ENCODE results near the gene IGSF6. TPM values are rescaled to one million over a fixed set of nuclear protein-coding genes. Genes with fewer than 3 reads are reported as not detected.

IGSF6 gene
- total and polyA plus RNA-seq, 2 donors from 2014 or later = 1.1 to 8.1 TPM

DNA sequence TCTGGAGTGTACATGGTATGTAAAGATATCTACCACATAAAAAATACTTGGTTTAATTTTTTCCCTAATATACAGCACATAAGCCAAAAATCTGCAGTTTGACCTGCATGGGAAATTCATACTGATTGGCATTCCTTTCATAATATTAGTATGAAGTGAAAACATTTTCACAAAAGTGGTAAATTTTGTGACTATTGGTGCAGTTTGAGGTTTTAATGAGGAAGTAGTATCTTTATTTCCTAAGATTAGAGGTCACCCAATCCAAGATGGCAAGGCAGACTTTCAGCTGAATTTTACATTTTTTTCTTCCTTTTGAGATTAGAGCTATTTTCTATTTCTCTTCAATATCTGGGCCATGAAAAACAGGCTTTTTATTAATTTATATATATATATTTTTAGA lies 31.8 kb downstream of the IGSF6 start:
- no peak for DNase-seq
- intact Hi-C loops (cut with DNase I) = no loop called here
- no peak overlapping the region for H3K4me3 ChIP-seq (ENCODE audit: low read length in 3 of 3)
- FAIRE-seq = no peak
- peaks cover 0 to 20% (median 12%) of the 10 kb centered on the region in 3 donors for H3K4me1 ChIP-seq (ENCODE audit: control insufficient read depth in 2 of 3, insufficient read depth in 2 of 3, low read depth in 1 of 3, low read length in 3 of 3)
- H3K36me3 ChIP-seq (ENCODE audit: control insufficient read depth in 2 of 3, insufficient read depth in 3 of 3, low read length in 3 of 3) = peaks cover 0 to 10% (median 2%) of the 10 kb centered on the region in 3 donors
- H3K27ac ChIP-seq (ENCODE audit: low read depth in 2 of 2, low read length in 2 of 2) = no peak overlapping the region
- H3K9ac ChIP-seq (ENCODE audit: low read length in 3 of 3) = no peak overlapping the region
- H3K27me3 ChIP-seq (ENCODE audit: control insufficient read depth, insufficient read depth, low read length) = no peaks in the 10 kb centered on the region
- TF ChIP-seq, protein P1, sequence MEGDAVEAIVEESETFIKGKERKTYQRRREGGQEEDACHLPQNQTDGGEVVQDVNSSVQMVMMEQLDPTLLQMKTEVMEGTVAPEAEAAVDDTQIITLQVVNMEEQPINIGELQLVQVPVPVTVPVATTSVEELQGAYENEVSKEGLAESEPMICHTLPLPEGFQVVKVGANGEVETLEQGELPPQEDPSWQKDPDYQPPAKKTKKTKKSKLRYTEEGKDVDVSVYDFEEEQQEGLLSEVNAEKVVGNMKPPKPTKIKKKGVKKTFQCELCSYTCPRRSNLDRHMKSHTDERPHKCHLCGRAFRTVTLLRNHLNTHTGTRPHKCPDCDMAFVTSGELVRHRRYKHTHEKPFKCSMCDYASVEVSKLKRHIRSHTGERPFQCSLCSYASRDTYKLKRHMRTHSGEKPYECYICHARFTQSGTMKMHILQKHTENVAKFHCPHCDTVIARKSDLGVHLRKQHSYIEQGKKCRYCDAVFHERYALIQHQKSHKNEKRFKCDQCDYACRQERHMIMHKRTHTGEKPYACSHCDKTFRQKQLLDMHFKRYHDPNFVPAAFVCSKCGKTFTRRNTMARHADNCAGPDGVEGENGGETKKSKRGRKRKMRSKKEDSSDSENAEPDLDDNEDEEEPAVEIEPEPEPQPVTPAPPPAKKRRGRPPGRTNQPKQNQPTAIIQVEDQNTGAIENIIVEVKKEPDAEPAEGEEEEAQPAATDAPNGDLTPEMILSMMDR (IDR thresholded peaks at IDR 0.05; ENCODE audit: borderline replicate concordance, extremely low read depth, insufficient read depth) = no peak
- no peaks in the 10 kb centered on the region for H3K9me3 ChIP-seq (ENCODE audit: control insufficient read depth in 2 of 3, insufficient read depth in 1 of 3, low read length in 3 of 3)

DNA sequence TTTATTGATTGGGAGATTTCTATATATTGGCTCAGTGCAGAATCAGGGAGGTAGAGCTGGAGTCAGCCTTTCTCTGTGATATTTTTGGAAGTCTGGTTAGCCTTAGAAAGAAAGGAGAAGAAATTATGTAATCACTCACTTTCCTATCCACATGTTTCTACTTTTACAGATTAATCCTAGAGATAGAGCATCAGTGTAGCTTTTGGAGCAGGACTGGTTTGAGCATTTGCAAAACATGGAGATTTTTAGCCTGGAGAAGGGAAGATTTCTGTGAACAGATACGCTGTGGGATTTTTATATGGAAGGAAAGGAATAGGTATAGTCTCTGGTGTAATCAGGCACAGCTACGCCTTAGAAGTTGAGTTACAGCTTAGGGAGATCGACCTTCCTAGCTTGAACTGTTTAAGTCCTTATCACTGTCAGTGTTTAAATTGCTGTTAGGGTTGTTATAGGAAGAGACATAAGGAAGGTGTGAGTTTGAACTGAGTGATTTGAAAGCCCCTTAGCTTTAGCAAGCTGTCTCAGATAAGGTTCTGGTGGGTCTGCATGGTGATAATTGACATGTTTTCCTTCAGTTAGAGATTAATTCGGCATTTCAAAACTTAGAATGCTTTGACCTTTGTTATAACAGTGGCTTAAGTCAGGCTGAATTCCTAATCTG lies 32.5 kb downstream of the IGSF6 start:
- Histone ChIP-seq H3K9me3 (ENCODE audit: control insufficient read depth in 2 of 3, insufficient read depth in 1 of 3, low read length in 3 of 3) (no peaks in the 10 kb centered on the region), H3K27me3 (ENCODE audit: control insufficient read depth, insufficient read depth, low read length) (no peaks in the 10 kb centered on the region), H3K27ac (ENCODE audit: low read depth in 2 of 2, low read length in 2 of 2) (peak overlapping the region; percentile 24 to 35), H3K4me1 (ENCODE audit: control insufficient read depth in 2 of 3, insufficient read depth in 2 of 3, low read depth in 1 of 3, low read length in 3 of 3) (peaks cover 0 to 20% (median 13%) of the 10 kb centered on the region in 3 donors), H3K9ac (ENCODE audit: low read length in 3 of 3) (peak overlapping the region in 1 of 3 donors; percentile 43), H3K36me3 (ENCODE audit: control insufficient read depth in 2 of 3, insufficient read depth in 3 of 3, low read length in 3 of 3) (peaks cover 0 to 10% (median 2%) of the 10 kb centered on the region in 3 donors), H3K4me3 (ENCODE audit: low read length in 3 of 3) (no peak overlapping the region)
- TF ChIP-seq, protein P1 (IDR thresholded peaks at IDR 0.05; ENCODE audit: borderline replicate concordance, extremely low read depth, insufficient read depth) = no peak
- no peak for DNase-seq
- intact Hi-C loops (cut with DNase I) = no loop called here
- no peak for FAIRE-seq

DNA sequence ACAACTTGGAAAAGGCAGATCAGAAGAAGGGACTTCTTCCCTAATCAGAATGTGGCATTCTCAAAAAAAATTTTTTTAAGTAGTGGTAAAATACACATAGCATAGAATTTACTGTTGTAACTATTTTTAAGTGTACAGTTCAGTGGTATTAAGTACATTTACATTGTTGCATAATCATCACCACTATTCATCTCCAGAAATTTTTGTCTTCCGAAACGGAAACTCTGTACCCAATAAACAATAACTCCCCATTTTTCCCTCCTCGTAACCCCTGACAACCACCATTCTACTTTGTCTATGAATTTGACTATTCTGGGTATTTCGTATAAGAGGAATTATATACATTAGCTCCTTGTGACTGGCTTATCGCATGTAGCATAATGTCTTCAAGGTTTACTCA lies 34.1 kb downstream of the IGSF6 start:
- TF ChIP-seq, protein P1 (IDR thresholded peaks at IDR 0.05; ENCODE audit: borderline replicate concordance, extremely low read depth, insufficient read depth) = no peak
- no peak for DNase-seq
- Histone ChIP-seq H3K36me3 (ENCODE audit: control insufficient read depth in 2 of 3, insufficient read depth in 3 of 3, low read length in 3 of 3) (peaks cover 0 to 10% (median 2%) of the 10 kb centered on the region in 3 donors), H3K4me3 (ENCODE audit: low read length in 3 of 3) (no peak overlapping the region), H3K9me3 (ENCODE audit: control insufficient read depth in 2 of 3, insufficient read depth in 1 of 3, low read length in 3 of 3) (no peaks in the 10 kb centered on the region), H3K9ac (ENCODE audit: low read length in 3 of 3) (no peak overlapping the region), H3K4me1 (ENCODE audit: control insufficient read depth in 2 of 3, insufficient read depth in 2 of 3, low read depth in 1 of 3, low read length in 3 of 3) (peaks cover 0 to 20% (median 11%) of the 10 kb centered on the region in 3 donors), H3K27ac (ENCODE audit: low read depth in 2 of 2, low read length in 2 of 2) (no peak overlapping the region), H3K27me3 (ENCODE audit: control insufficient read depth, insufficient read depth, low read length) (no peaks in the 10 kb centered on the region)
- intact Hi-C loops (cut with DNase I) = no loop called here
- FAIRE-seq = no peak
